HUDEP-2 (cell line): ENCODE data around the gene KMT5B.
A peak's percentile ranks its signal among the peaks of the same experiment; 100 is the strongest.

ENCODE experiments used
- DNase-seq, 76 experiments: peaks; one replicate each; lab custom pipeline; 2025; ENCODE audit not compliant: unreplicated experiment in 76 of 76; lab: John Stamatoyannopoulos, UW

Gene KMT5B

GRCh38 chr11:68189082-68189481, 24.0 kb downstream of the KMT5B start:
- DNase-seq, result no peak

DNA sequence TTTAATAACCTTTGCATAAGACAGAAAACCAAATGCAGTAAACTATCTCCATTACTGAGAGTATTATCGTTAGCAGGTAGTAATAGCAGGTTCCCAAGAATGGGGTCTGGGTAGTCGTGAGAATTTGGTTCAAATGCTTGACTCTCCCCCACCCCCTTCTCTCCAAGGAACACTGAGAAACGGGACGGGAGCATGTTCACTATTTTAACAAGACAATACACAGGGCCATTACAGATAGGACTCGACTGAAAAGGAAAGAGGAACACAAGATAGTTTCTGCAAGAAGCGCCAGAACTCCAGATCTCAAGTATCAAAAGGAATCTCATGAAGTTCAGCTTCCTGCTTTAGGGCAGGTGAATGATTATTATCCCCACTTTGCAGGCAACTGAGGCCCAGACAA, 27.0 kb downstream of the KMT5B start:
- DNase-seq, result no peak

DNA sequence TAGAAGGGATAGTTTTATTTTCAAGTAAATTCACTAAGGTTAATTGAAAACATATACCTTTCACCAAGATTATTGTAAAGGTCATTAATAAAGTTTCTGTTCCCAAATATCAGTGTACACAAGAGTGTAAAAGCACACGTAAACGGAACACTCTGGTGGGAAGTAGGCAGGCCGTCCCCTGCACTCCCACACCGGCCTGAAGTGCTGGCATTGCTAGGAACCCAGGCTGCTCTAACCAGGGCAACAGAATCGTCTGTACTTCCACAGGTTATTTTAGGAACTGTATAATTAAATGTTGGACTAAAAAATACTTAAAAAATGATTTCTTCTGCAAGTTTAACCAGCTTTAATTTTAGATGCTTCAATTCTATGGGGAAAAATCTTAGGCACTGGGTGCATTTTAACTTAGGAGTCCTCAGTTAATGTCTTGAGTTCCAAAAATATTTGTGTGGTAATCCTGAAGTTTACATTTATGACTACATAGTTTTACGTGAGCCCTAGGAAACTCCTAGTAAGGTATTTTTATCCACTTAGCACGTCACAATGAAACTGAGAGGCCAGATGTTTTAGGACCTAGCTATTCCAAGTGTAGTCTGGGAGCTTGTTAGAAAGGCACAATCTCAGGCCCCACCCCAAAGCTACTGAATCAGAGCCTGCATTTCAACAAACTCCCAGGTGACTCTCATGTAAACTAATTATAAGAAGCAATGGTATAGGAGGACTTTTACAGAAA, 31.2 kb downstream of the KMT5B start:
- DNase-seq, result no peak

DNA sequence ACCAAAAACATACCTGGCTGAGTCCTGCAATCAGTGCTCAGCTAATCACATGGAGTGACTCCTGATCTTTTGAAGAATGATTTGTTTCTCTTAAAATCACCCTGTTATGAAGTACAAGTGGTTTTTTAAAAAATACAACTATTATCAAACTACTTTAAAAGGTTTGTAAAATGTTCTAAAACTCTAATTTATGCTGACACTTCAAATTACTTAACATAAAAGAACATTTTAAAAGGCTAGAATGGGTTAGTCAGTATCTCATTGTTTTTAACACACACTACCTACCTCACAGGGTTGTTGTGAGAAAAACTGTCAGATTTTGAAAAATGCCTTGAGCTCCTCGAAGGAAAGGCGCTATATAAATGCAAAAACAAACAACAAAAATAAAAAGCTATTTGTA, 33.2 kb downstream of the KMT5B start:
- no peak for DNase-seq

GRCh38 chr11:68177877-68178276, 35.2 kb downstream of the KMT5B start:
- DNase-seq, result no peak

- no peak for DNase-seq
Observed at GRCh38 chr11:68173926-68174325, 39.2 kb downstream of the KMT5B start.

GRCh38 chr11:68169442-68169841, 43.7 kb downstream of the KMT5B start:
- DNase-seq, result no peak

DNA sequence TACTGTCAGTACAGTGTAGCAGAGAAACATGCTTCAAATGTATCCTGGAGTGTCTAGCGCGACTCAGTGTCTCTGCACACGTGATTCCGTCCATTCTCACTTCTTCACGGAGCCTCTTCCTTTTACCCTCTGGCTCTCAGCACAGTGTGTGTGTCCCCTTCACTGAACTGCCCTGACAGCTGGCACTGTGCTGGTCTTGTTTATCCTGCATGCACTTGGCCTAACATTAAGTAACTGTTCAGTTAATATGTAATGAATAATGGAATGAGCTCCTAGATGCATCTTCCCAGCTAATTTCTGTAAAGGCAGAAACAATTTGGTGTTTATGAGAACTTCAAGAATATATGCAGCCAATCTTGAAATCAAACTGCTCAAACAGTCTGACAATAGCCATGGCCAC, 44.4 kb downstream of the KMT5B start:
- no peak for DNase-seq

GRCh38 chr11:68167474-68167873, 45.6 kb downstream of the KMT5B start:
- no peak for DNase-seq

- DNase-seq, result no peak
Observed at GRCh38 chr11:68166969-68167368, 46.1 kb downstream of the KMT5B start.

- no peak for DNase-seq
Observed at GRCh38 chr11:68165601-68166000, 47.5 kb downstream of the KMT5B start.

- no peak for DNase-seq
Observed at GRCh38 chr11:68164437-68164836, 48.7 kb downstream of the KMT5B start.

DNA sequence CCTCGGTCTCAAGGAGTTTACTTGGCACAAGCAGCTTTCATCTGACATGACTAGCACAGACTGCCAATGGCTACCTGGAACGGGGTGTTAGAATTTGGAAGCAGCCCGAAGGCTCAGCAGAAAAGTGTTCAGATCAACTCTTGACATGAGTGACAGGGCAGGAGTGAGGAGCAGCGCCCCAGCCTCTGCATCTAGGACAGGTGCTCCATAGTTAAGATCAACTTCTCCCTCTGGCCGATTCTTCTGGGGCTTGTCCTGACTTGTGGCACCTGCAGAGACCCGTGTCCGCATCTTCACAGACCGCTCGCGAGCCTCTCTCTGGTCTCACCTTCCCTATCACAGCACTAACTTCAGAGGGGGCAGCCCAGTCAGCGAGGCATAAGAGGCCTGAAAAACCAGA, 49.4 kb downstream of the KMT5B start:
- no peak for DNase-seq

GRCh38 chr11:68160100-68160695, 52.9 kb downstream of the KMT5B start:
- DNase-seq, result no peak

DNA sequence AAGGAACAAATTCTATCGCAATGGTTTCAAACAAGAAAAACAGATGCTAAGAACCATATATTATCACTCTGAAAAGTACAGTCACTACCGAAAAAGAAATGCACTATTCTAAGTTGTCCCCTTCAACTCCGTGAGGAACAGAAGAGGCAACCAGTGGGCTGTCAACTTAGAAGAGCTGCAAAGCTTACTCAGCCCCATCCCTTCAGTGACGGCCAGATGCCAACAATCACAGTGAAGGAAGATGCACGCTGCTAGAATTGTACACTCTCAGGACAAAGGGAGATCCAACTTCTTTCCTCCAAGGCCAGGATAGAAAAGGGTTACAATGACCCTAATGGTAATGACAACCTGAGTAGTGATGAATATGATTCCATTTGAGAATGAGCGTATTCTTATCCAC, 53.4 kb downstream of the KMT5B start:
- no peak for DNase-seq

DNA sequence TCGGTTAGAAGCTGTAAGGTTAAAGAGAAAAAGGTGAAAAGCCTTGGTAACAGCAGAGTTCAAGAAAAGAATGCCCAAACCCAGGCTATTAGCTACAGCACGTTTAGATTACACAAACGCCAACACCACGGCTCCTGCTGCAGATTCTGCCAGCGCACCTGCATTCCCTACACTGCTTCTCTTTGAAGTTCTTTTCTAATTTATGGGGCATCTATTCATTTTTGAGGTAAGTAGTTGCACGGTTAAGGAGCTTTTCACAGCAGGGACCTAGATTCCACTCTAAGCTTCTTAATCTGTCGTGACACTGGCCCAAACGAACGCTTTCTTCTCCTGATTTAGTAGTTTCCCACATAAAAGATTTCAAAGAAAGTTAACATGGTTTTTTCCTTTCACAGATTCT, 53.9 kb downstream of the KMT5B start:
- DNase-seq, result no peak

DNA sequence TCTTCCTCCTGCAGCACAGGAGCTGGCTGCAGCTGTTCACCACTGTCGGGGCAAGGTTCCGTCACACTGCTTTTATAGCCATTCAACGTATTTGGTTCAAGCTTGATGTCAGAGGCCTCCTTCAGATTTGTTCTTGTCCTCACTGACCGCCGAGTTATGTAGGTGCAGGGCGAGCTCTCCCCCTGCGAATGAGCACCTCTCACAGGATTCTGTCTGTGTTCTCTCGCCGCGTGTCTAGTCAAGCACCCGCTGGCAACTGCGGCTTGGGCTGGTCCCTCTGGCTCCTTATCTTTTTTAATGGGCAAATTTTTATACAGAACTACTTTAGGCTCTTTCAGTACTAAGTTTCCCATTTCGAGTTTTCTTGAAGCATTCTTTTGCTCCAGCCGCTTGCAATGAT, 54.5 kb downstream of the KMT5B start:
- no peak for DNase-seq

DNA sequence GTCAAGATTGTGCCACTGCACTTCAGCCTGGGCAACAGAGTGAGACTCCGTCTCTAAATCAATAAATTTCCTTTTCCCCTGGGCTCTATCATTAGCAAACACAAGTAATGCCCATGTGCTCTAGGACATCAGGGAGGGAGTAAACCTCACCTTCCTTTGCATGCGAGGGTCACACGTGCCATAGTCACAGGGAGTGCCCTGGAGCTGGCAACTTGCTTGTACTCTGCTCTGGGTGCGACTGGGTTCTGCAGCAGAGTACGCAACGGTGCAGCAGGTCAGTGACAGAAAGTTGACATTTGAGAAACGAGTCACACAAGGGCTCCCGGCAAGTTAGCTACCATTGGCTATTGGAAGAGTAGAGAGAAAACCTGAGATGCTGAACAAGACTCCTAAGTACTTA, 59.4 kb downstream of the KMT5B start:
- no peak for DNase-seq

DNA sequence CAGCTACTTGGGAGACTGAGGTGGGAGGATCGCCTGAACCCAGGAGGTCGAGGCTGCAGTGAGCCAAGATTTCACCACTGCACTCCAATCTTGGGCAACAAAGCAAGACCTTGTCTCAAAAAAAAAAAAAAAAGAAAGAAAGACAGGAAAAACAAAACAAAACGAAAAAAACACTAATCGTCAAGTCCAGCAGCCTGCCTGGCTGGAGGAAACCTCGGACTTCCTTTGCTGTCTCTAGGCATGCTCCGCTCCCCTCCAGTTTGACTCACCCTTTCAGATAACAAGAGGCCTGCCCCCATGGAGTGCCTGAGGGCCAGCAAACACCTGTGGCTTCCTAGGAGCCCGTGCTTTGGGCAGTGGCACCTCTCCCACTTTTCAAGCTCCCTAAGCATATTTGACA, 63.1 kb downstream of the KMT5B start:
- peak in 15 of 76 experiments; percentile 10 to 43 (median 18) for DNase-seq

DNA sequence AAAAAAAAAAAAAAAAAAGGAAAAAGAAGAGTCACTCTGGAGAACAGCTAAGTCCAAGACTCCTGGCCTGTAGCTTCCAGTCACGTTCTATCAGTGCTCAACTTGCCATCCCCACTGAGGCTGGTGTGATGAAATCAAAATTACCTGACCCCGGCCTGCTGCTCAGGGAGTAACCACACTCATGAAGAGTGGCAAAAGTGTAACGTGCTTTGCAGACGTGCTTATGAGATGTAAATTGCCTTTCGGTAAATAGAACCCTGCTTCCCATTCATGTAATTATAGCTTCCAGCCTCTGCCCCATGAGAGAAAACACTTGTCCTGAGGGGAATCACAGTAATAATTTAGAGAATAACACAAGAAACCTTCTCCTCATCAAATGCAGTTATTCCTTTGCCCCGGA, 63.7 kb downstream of the KMT5B start:
- no peak for DNase-seq

GRCh38 chr11:68148879-68149278, 64.2 kb downstream of the KMT5B start:
- no peak for DNase-seq

- no peak for DNase-seq
Observed at GRCh38 chr11:68148071-68148805, 64.9 kb downstream of the KMT5B start.
